Adrenal gland (tissue), 5 donors: ENCODE results near the gene SHB.

Source experiments
- POLR2A ChIP-seq, 2 donors: fragments of 450-650 bp; IDR thresholded peaks; one replicate each; pipeline ENCODE4 v1.6.1; 2017; ENCODE audit warnings: antibody characterized with exemption in 2 of 2, mild to moderate bottlenecking in 2 of 2, moderate library complexity in 1 of 2
- TF ChIP-seq, protein P1 (sequence below), 6 experiments: fragments of 450-650 bp in 4 of 6; fragments of 200-600 bp in 2 of 6; sonication (generic) in 1 of 6; IDR thresholded peaks; 1 replicate in 5 of 6; 2 replicates in 1 of 6; pipeline versions ENCODE4 v1.5.1 to v1.8.0; 2016 to 2021; ENCODE audit warnings: antibody characterized with exemption in 6 of 6, mild to moderate bottlenecking in 2 of 6, moderate library complexity in 1 of 6
- donor health status: DM: no; HTN: no; CAD: no.

DNA sequence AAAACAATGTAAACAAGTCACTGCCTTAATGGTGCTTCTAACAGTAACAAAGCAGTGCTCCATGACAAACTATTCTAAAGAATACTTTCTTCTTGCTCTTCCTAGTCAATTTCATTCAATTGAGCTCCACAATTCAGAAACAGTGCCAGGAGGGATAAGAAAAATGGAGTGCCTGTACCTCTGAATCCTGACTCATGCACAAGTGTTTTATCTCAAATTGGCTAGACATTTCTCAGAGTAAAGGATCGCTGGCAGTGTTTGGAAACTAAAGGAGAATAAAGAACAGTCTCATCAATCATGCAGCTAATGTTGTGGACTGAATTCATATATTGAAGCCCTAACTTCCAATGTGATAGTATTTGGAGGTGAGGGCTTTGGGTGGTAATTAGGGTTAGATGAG lies 192.7 kb downstream of the SHB start:
- TF ChIP-seq, protein P1, sequence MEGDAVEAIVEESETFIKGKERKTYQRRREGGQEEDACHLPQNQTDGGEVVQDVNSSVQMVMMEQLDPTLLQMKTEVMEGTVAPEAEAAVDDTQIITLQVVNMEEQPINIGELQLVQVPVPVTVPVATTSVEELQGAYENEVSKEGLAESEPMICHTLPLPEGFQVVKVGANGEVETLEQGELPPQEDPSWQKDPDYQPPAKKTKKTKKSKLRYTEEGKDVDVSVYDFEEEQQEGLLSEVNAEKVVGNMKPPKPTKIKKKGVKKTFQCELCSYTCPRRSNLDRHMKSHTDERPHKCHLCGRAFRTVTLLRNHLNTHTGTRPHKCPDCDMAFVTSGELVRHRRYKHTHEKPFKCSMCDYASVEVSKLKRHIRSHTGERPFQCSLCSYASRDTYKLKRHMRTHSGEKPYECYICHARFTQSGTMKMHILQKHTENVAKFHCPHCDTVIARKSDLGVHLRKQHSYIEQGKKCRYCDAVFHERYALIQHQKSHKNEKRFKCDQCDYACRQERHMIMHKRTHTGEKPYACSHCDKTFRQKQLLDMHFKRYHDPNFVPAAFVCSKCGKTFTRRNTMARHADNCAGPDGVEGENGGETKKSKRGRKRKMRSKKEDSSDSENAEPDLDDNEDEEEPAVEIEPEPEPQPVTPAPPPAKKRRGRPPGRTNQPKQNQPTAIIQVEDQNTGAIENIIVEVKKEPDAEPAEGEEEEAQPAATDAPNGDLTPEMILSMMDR (IDR thresholded peaks at IDR 0.05), result no peak
- TF ChIP-seq POLR2A (IDR thresholded peaks at IDR 0.05), result no peak
